ENCODE data around the gene GHITM. TPM values are rescaled to one million over a fixed set of nuclear protein-coding genes. Genes with fewer than 3 reads are reported as not detected.

Gene GHITM
- total and polyA plus RNA-seq, 2 experiments from 2014 or later, result 97.1 to 105 TPM

DNA sequence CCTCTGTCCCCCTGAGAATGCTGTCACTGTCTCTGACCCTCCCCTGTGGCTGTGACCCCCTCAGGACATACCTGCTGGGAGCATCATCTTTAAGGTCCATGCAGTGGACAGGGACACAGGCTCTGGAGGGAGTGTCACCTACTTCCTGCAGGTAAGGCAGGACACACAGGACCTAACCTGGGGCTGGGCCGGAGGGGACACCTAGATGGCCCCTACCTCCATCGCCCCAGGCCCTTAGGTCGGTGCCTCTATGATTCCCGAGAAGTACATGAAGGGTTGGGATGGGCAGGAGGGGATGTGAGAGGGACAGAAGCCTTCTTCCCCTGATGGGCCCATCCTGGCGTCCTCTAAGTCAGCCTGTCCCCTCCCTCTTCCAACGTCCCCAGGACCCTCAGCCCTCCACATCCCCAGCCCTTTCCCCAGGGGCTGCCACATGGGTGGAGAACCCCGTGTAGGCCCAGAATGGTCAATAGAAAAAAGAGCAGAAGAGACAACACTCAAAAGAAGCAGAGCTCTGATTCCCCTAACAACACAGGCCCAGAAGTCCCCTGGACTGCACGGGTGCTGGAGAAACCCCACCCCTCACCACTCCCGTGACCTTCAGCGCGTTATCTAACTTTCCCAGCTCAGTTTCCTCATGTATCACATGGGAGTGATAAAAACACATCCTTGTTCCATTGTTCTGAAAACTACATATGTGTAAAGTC lies 61.4 kb downstream of the GHITM start (continued):
- TF ChIP-seq ZNF462 (CRISPR knock-in tag; IDR thresholded peaks at IDR 0.05), result no peak
- no peak for TF ChIP-seq ZNF331 (CRISPR knock-in tag; IDR thresholded peaks at IDR 0.05; ENCODE audit: low read depth)
- TF ChIP-seq EZH2 (IDR thresholded peaks at IDR 0.05; ENCODE audit: low read depth, unreplicated experiment), result no peak
- TF ChIP-seq STAT1 (IDR thresholded peaks at IDR 0.05; ENCODE audit: unreplicated experiment), result no peak
- no peak for TF ChIP-seq JUNB (IDR thresholded peaks at IDR 0.05; ENCODE audit: unreplicated experiment)
- no peak for TF ChIP-seq NANOG (IDR thresholded peaks at IDR 0.05; ENCODE audit: borderline replicate concordance)
- TF ChIP-seq POLR2AphosphoS5 (IDR thresholded peaks at IDR 0.05; ENCODE audit: low read depth), result no peak

DNA sequence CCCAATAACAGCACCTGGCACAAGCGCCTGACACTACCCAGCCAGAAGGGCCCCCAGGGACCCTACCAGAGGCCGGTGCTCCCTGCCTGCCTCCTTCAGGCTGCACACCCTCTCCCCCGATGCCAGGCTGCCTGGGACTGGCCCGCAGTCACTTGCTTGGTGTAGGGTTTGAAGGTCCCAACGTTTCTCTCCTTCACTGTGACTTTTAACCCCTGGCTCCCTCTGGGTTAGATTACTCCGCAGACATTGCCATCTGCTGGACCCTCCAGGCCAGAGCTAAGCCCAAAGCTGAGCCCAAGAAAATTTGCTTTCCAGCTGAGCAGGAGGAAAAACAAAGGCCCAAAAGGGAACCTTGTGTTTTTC lies 61.9 kb downstream of the GHITM start:
- H3K9me3 Mint-ChIP-seq, result no peaks in the 10 kb centered on the region
- peak; percentile 61 for ATAC-seq
- Histone ChIP-seq H3K4me3 (no peak overlapping the region), H3K9me2 (ENCODE audit: insufficient read depth) (no peaks in the 10 kb centered on the region), H3K36me3 (ENCODE audit: insufficient read depth) (no peaks in the 10 kb centered on the region), H3K27me3 (ENCODE audit: insufficient read depth) (peaks cover 2% of the 10 kb centered on the region; the same call in 1 of the 2 replicates), H3K4me2 (no peak overlapping the region), H4K20me1 (replicated peaks; ENCODE audit: insufficient read depth) (no peaks in the 10 kb centered on the region; the same call in 1 of the 2 replicates), H2AFZ (no peak overlapping the region), H3F3A (replicated peaks; ENCODE audit: low read depth) (no peaks in the 10 kb centered on the region), H3K79me2 (replicated peaks; ENCODE audit: insufficient read depth) (no peaks in the 10 kb centered on the region), H3K27ac (ENCODE audit: low read depth) (no peak overlapping the region), H3K4me1 (ENCODE audit: insufficient read depth) (no peaks in the 10 kb centered on the region)
- H3K4me3 Mint-ChIP-seq, result no peak overlapping the region
- no peak for TF ChIP-seq ZNF462 (CRISPR knock-in tag; IDR thresholded peaks at IDR 0.05)
- TF ChIP-seq, protein P1, sequence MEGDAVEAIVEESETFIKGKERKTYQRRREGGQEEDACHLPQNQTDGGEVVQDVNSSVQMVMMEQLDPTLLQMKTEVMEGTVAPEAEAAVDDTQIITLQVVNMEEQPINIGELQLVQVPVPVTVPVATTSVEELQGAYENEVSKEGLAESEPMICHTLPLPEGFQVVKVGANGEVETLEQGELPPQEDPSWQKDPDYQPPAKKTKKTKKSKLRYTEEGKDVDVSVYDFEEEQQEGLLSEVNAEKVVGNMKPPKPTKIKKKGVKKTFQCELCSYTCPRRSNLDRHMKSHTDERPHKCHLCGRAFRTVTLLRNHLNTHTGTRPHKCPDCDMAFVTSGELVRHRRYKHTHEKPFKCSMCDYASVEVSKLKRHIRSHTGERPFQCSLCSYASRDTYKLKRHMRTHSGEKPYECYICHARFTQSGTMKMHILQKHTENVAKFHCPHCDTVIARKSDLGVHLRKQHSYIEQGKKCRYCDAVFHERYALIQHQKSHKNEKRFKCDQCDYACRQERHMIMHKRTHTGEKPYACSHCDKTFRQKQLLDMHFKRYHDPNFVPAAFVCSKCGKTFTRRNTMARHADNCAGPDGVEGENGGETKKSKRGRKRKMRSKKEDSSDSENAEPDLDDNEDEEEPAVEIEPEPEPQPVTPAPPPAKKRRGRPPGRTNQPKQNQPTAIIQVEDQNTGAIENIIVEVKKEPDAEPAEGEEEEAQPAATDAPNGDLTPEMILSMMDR (conservative IDR thresholded peaks at IDR 0.05; ENCODE audit: low read depth in 2 of 2), result peak; percentile 32 to 49; a peak in 3 of 4 replicates
- DNase-seq (ENCODE audit: low spot score), result peak; percentile 30
- H3K4me1 Mint-ChIP-seq, result no peaks in the 10 kb centered on the region
- H3K27me3 Mint-ChIP-seq (ENCODE audit: insufficient read depth, low read depth, poor library complexity), result peaks cover 11% of the 10 kb centered on the region
- H3K36me3 Mint-ChIP-seq (ENCODE audit: low read depth), result no peaks in the 10 kb centered on the region
- H3K27ac Mint-ChIP-seq, result no peak overlapping the region
